Left lung (tissue), 10 donors: Measurements from ENCODE around the gene SIK3. TPM values are rescaled to one million over a fixed set of nuclear protein-coding genes. Genes with fewer than 3 reads are reported as not detected.

Experiments used
- ATAC-seq: fragments of 200-7000 bp; cut with Tn5 transposase; one replicate; pipeline ENCODE4 v1.9.1; 2020; ENCODE audit warnings: moderate library complexity
- DNase-seq, 4 donors: peaks; one replicate each; pipeline ENCODE4 v3.0.0-alpha.2; 2013 to 2020
- H3K27ac ChIP-seq, 2 donors: fragments of 200-600 bp; sonication (generic) in 1 of 2; one replicate each; pipeline versions ENCODE4 v1.5.0 to v1.8.0; 2020 to 2021
- H3K27me3 ChIP-seq, 2 donors: fragments of 200-600 bp; sonication (generic) in 1 of 2; one replicate each; pipeline versions ENCODE4 v1.5.0 to v1.8.0; 2020 to 2021
- H3K36me3 ChIP-seq, 2 donors: fragments of 200-600 bp; sonication (generic) in 1 of 2; one replicate each; pipeline versions ENCODE4 v1.5.0 to v1.8.0; 2020 to 2021
- H3K4me1 ChIP-seq, 2 donors: fragments of 200-600 bp; one replicate each; pipeline ENCODE4 v1.8.0; 2021
- H3K4me3 ChIP-seq, 2 donors: fragments of 200-600 bp; sonication (generic) in 1 of 2; one replicate each; pipeline versions ENCODE4 v1.5.0 to v1.8.0; 2020 to 2021; ENCODE audit warnings: mild to moderate bottlenecking in 1 of 2
- H3K9me3 ChIP-seq, 2 donors: fragments of 200-600 bp; sonication (generic) in 1 of 2; one replicate each; pipeline versions ENCODE4 v1.5.0 to v1.8.0; 2020 to 2021
- CTCF ChIP-seq, 2 donors: fragments of 200-600 bp; sonication (generic) in 1 of 2; IDR thresholded peaks; one replicate each; pipeline versions ENCODE4 v1.5.0 to v1.8.0; 2021; ENCODE audit warnings: antibody characterized with exemption in 2 of 2
- intact Hi-C, 2 donors: fragments of 100-400 bp; cut with DNase I; formaldehyde crosslinking; loops; one replicate each; pipeline versions ENCODE4 v1.11.2 to v1.14.2; 2022
- polyA plus RNA-seq, 6 donors: library from polyadenylated mRNA; unstranded; fragments of 120-200 nt; gene quantifications; one replicate each; pipeline ENCODE4 v1.2.1, GENCODE V29; 2013; ENCODE audit not compliant: insufficient read length in 6 of 6
- total RNA-seq, 2 donors: library from RNA; stranded (reverse); fragmentation: NEBNext Ultra II Directional; extraction: Animal tissue kit (Norgen Biotek cat#: 25700); gene quantifications; one replicate each; pipeline ENCODE4 v1.2.1, GENCODE V29; 2021
- donor health status: DM: no; HTN: yes; CAD: no.
- donor health status: DM: no; HTN: no; CAD: no.

SIK3 gene
- total and polyA plus RNA-seq, 8 donors = 28.0 to 49.6 (median 35.9) TPM

GRCh38 chr11:116955949-116956348 lies 142.3 kb downstream of the SIK3 start:
- DNase-seq (no peak), ATAC-seq (no peak)
- H3K4me1 ChIP-seq = peaks cover 3 to 11% of the 10 kb centered on the region in 2 donors
- intact Hi-C loops = no loop called here
- H3K9me3 ChIP-seq = no peaks in the 10 kb centered on the region
- peaks cover 0 to 15% of the 10 kb centered on the region in 2 donors for H3K36me3 ChIP-seq
- no peak overlapping the region for H3K27ac ChIP-seq
- H3K27me3 ChIP-seq = no peaks in the 10 kb centered on the region
- no peak overlapping the region for H3K4me3 ChIP-seq
- TF ChIP-seq CTCF (IDR thresholded peaks at IDR 0.05) = no peak

GRCh38 chr11:116955548-116955947 lies 142.7 kb downstream of the SIK3 start:
- no peak for TF ChIP-seq CTCF (IDR thresholded peaks at IDR 0.05)
- ATAC-seq = no peak
- no peak overlapping the region for H3K4me3 ChIP-seq
- H3K36me3 ChIP-seq = peaks cover 0 to 19% of the 10 kb centered on the region in 2 donors
- no peaks in the 10 kb centered on the region for H3K9me3 ChIP-seq
- intact Hi-C loops = no loop called here
- peaks cover 0 to 11% of the 10 kb centered on the region in 2 donors for H3K4me1 ChIP-seq
- H3K27me3 ChIP-seq = no peaks in the 10 kb centered on the region
- H3K27ac ChIP-seq = no peak overlapping the region
- DNase-seq = no peak

GRCh38 chr11:116953530-116954285 lies 144.5 kb downstream of the SIK3 start:
- no peaks in the 10 kb centered on the region for H3K9me3 ChIP-seq
- no peak overlapping the region for H3K4me3 ChIP-seq
- ATAC-seq (no peak), DNase-seq (no peak)
- H3K27ac ChIP-seq = no peak overlapping the region
- peaks cover 0 to 36% of the 10 kb centered on the region in 2 donors for H3K36me3 ChIP-seq
- no peak for TF ChIP-seq CTCF (IDR thresholded peaks at IDR 0.05)
- H3K27me3 ChIP-seq = no peaks in the 10 kb centered on the region
- intact Hi-C loops = no loop called here
- peaks cover 0 to 17% of the 10 kb centered on the region in 2 donors for H3K4me1 ChIP-seq

- H3K27me3 ChIP-seq = no peaks in the 10 kb centered on the region
- peaks cover 0 to 36% of the 10 kb centered on the region in 2 donors for H3K36me3 ChIP-seq
- ATAC-seq (no peak), DNase-seq (no peak)
- no peak overlapping the region for H3K27ac ChIP-seq
- TF ChIP-seq CTCF (IDR thresholded peaks at IDR 0.05) = no peak
- peaks cover 0 to 18% of the 10 kb centered on the region in 2 donors for H3K4me1 ChIP-seq
- intact Hi-C loops = no loop called here
- H3K9me3 ChIP-seq = no peaks in the 10 kb centered on the region
- no peak overlapping the region for H3K4me3 ChIP-seq
Measured at GRCh38 chr11:116951762-116952161, 146.5 kb downstream of the SIK3 start.

- H3K4me1 ChIP-seq = peaks cover 0 to 18% of the 10 kb centered on the region in 2 donors
- no peak for ATAC-seq
- intact Hi-C loops = no loop called here
- H3K27ac ChIP-seq = no peak overlapping the region
- no peaks in the 10 kb centered on the region for H3K9me3 ChIP-seq
- H3K36me3 ChIP-seq = peaks cover 0 to 27% of the 10 kb centered on the region in 2 donors
- no peak for TF ChIP-seq CTCF (IDR thresholded peaks at IDR 0.05)
- no peak for DNase-seq
- H3K4me3 ChIP-seq = no peak overlapping the region
- no peaks in the 10 kb centered on the region for H3K27me3 ChIP-seq
Measured at GRCh38 chr11:116950210-116950609, 148.0 kb downstream of the SIK3 start.
